ENCODE results near the gene MACC1.
A peak's percentile ranks its signal among the peaks of the same experiment; 100 is the strongest.
"Not testable (repeated sequence)": the region's sequence is repeated elsewhere in the genome, so short reads cannot be mapped to it uniquely, and the experiment has no call there.

MACC1 gene

GRCh38 chr7:20122073-20122472 lies 95.1 kb downstream of the MACC1 start:
- DNase-seq (ENCODE audit: low read depth) = no peak
- H3K4me3 ChIP-seq (ENCODE audit: low read length) = no peak overlapping the region
- no peak for TF ChIP-seq CTCF (IDR thresholded peaks at IDR 0.05; ENCODE audit: insufficient read depth, low read depth, low read length, missing control alignments)

- no peak for TF ChIP-seq CTCF (IDR thresholded peaks at IDR 0.05; ENCODE audit: insufficient read depth, low read depth, low read length, missing control alignments)
- DNase-seq (ENCODE audit: low read depth) = no peak
- H3K4me3 ChIP-seq (ENCODE audit: low read length) = no peak overlapping the region
Observed at GRCh38 chr7:20121404-20121803, 95.8 kb downstream of the MACC1 start.

GRCh38 chr7:20120611-20121168 lies 96.5 kb downstream of the MACC1 start:
- DNase-seq (ENCODE audit: low read depth); H3K4me3 ChIP-seq (ENCODE audit: low read length): not testable (repeated sequence)

GRCh38 chr7:20116869-20117268 lies 100.3 kb downstream of the MACC1 start:
- no peak for DNase-seq (ENCODE audit: low read depth)
- no peak overlapping the region for H3K4me3 ChIP-seq (ENCODE audit: low read length)
- no peak for TF ChIP-seq CTCF (IDR thresholded peaks at IDR 0.05; ENCODE audit: insufficient read depth, low read depth, low read length, missing control alignments)

GRCh38 chr7:20114468-20114867 lies 102.7 kb downstream of the MACC1 start:
- no peak overlapping the region for H3K4me3 ChIP-seq (ENCODE audit: low read length)
- peak; percentile 4 for DNase-seq (ENCODE audit: low read depth)
- no peak for TF ChIP-seq CTCF (IDR thresholded peaks at IDR 0.05; ENCODE audit: insufficient read depth, low read depth, low read length, missing control alignments)

- no peak for DNase-seq (ENCODE audit: low read depth)
- TF ChIP-seq CTCF (IDR thresholded peaks at IDR 0.05; ENCODE audit: insufficient read depth, low read depth, low read length, missing control alignments) = no peak
Observed at GRCh38 chr7:20113427-20114027, 103.7 kb downstream of the MACC1 start.

GRCh38 chr7:20112696-20113095 lies 104.5 kb downstream of the MACC1 start:
- TF ChIP-seq CTCF (IDR thresholded peaks at IDR 0.05; ENCODE audit: insufficient read depth, low read depth, low read length, missing control alignments) = no peak
- H3K4me3 ChIP-seq (ENCODE audit: low read length) = no peak overlapping the region
- DNase-seq (ENCODE audit: low read depth) = no peak

More at GRCh38 chr7:20113427-20114027, 103.7 kb downstream of the MACC1 start:
- no peak overlapping the region for H3K4me3 ChIP-seq (ENCODE audit: low read length)

Measured in epithelial cell of esophagus (primary cell).